Osteocyte (in vitro differentiated cells): ENCODE measurements around the gene CASKIN1. TPM values are rescaled to one million over a fixed set of nuclear protein-coding genes. Genes with fewer than 3 reads are reported as not detected.

Source experiments
- DNase-seq: peaks from one replicate; pipeline ENCODE4 v3.0.0; 2021; ENCODE audit warnings: mixed read lengths; ENCODE audit not compliant: unreplicated experiment; ENCODE audit errors: extremely low spot score
- H3K27ac Mint-ChIP-seq: one replicate; pipeline ENCODE4 v1.8.0; 2021; ENCODE audit warnings: mild to moderate bottlenecking, mixed read lengths; ENCODE audit not compliant: unreplicated experiment
- H3K27me3 Mint-ChIP-seq: one replicate; pipeline ENCODE4 v1.8.0; 2021; ENCODE audit warnings: mixed read lengths; ENCODE audit not compliant: unreplicated experiment
- H3K36me3 Mint-ChIP-seq: one replicate; pipeline ENCODE4 v1.8.0; 2021; ENCODE audit warnings: mixed read lengths; ENCODE audit not compliant: unreplicated experiment
- H3K4me1 Mint-ChIP-seq: one replicate; pipeline ENCODE4 v1.8.0; 2021; ENCODE audit warnings: mixed read lengths; ENCODE audit not compliant: unreplicated experiment
- H3K4me3 Mint-ChIP-seq: one replicate; pipeline ENCODE4 v1.8.0; 2021; ENCODE audit warnings: mild to moderate bottlenecking, moderate library complexity, mixed read lengths; ENCODE audit not compliant: unreplicated experiment
- H3K9me3 Mint-ChIP-seq: one replicate; pipeline ENCODE4 v1.8.0; 2021; ENCODE audit warnings: mixed read lengths; ENCODE audit not compliant: unreplicated experiment
- CTCF ChIP-seq: fragments of 200-600 bp; sonication (generic); IDR thresholded peaks from 2 replicates; pipeline ENCODE4 v1.5.0; 2021; ENCODE audit warnings: antibody characterized with exemption, mild to moderate bottlenecking, moderate library complexity
- total RNA-seq: library from RNA; stranded (reverse); gene quantifications from 2 replicates; pipeline ENCODE4 v1.2.1, GENCODE V29; 2021

The CASKIN1 gene
- total RNA-seq, 1 donor from 2014 or later = 2.4 TPM

DNA sequence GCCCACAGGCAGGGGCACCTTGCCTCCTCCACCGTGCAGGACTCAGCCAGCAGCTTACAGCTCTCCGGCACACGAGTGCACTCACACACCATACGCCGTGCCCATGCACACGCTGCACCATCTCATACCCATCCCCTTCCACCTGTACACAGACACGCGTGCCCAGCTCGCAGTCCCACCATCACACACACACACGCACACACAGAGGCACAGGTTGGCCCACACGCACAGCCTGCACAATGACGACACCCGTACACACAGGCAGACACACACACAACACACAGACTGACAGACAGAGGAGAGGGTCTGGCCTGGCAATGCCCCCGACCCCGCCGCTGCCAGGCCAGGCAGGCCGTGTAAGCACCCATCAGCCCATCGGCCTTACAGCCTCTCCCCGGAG lies 12.1 kb downstream of the CASKIN1 start:
- Mint-ChIP-seq H3K4me1 (no peaks in the 10 kb centered on the region), H3K27me3 (no peaks in the 10 kb centered on the region), H3K9me3 (no peaks in the 10 kb centered on the region), H3K36me3 (no peaks in the 10 kb centered on the region), H3K4me3 (no peak overlapping the region), H3K27ac (no peak overlapping the region)
- no peak for TF ChIP-seq CTCF
- no peak for DNase-seq

GRCh38 chr16:2183671-2184070 lies 12.7 kb downstream of the CASKIN1 start:
- TF ChIP-seq CTCF = no peak
- Mint-ChIP-seq H3K27me3 (no peaks in the 10 kb centered on the region), H3K4me3 (no peak overlapping the region), H3K36me3 (no peaks in the 10 kb centered on the region), H3K9me3 (no peaks in the 10 kb centered on the region), H3K27ac (no peak overlapping the region), H3K4me1 (no peaks in the 10 kb centered on the region)
- DNase-seq = no peak

- Mint-ChIP-seq H3K27me3 (no peaks in the 10 kb centered on the region), H3K36me3 (peaks cover 2% of the 10 kb centered on the region), H3K4me1 (no peaks in the 10 kb centered on the region), H3K9me3 (no peaks in the 10 kb centered on the region), H3K27ac (no peak overlapping the region), H3K4me3 (no peak overlapping the region)
- TF ChIP-seq CTCF = no peak
- no peak for DNase-seq
These were observed 14.5 kb downstream of the CASKIN1 start for GRCh38 chr16:2181952-2182351.

DNA sequence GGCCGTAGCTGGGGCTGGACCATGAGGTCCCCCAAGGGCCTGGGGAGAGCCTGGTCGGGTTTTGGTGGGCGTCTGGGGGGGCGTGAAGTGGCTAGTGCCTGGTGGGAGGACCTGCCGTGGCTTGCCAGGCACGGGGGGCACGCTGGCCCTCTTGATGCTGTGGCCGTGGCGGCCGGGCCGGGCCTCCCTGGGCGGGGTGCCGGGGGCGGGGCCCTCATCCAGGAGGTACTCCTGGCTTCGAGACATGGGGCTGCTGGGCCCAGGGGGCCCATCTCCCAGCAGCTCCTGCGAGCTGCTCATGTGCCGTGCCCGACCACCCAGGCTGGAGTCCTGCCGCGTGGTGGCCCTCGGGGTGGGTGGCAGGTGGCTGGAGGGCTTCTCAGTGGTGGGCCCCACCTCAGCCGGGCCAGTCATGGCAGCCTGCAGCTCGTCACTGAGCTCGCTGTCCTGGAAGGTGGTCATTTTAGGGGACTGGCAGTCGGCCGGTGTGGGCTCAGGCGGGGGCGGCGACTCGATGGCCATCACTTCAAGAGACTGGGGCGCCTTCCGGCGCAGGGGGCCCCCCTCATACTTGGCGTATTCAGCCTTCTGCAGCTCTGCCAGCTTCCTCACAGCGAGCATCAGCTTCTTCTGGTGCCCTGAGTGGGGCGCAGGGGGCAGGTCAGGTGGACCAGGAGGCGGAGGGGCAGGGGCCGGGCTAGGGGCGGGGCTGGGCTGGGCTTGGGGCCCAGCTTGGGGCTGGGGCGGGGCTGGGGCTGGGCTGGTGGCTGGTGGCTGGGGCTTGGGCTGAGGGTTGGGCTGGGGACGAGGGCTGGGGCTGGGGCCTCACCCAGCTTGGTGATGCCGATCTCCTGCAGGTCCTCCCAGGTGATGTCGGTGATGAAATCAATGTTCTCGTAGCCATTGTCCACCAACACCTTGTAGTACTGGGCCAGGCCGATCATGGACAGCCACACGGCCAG lies 15.2 kb downstream of the CASKIN1 start:
- H3K4me1 Mint-ChIP-seq = no peaks in the 10 kb centered on the region
- DNase-seq = no peak
- H3K9me3 Mint-ChIP-seq = no peaks in the 10 kb centered on the region
- no peak overlapping the region for H3K4me3 Mint-ChIP-seq
- no peak overlapping the region for H3K27ac Mint-ChIP-seq
- H3K36me3 Mint-ChIP-seq = peaks cover 3% of the 10 kb centered on the region
- TF ChIP-seq CTCF = no peak
- H3K27me3 Mint-ChIP-seq = no peaks in the 10 kb centered on the region

- Mint-ChIP-seq H3K9me3 (no peaks in the 10 kb centered on the region), H3K27me3 (no peaks in the 10 kb centered on the region), H3K4me1 (no peaks in the 10 kb centered on the region), H3K4me3 (no peak overlapping the region), H3K36me3 (peaks cover 8% of the 10 kb centered on the region), H3K27ac (no peak overlapping the region)
- TF ChIP-seq CTCF = no peak
- DNase-seq = no peak
These were observed 15.9 kb downstream of the CASKIN1 start for GRCh38 chr16:2180461-2180860.
